ENCODE results near the gene CCDC92. TPM values are rescaled to one million over a fixed set of nuclear protein-coding genes. Genes with fewer than 3 reads are reported as not detected.

CCDC92 gene
- total and polyA plus RNA-seq, 2 experiments from 2014 or later, result 49.3 to 67.0 TPM

DNA sequence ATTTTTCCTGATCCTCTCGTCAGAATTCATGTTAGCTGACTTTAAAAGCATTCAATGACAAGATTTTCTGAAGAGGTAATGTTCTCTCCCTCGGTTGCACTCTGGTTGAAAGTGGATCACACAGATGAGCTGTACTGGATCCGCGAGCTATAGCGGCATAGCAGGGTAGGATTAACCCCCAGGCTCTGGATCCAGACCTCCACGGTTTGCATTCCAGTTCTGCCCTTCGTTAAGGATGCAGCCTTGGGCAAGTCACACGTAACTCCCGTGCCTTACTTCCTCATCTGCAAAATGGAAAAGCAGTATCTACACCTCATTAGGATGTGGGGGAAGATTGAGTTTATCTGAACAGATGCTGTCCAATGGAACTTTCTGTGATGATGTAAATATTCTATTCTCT lies 13.8 kb downstream of the CCDC92 start:
- DNase-seq (ENCODE audit: low read depth in 1 of 2, low spot score in 1 of 2), result no peak
- Histone ChIP-seq H3K36me3 (no peaks in the 10 kb centered on the region), H3K4me1 (ENCODE audit: low read depth) (no peaks in the 10 kb centered on the region), H3K4me3 (no peak overlapping the region), H3K27me3 (no peaks in the 10 kb centered on the region), H3K9me3 (ENCODE audit: low read depth) (no peaks in the 10 kb centered on the region), H3K27ac (peak overlapping the region; percentile 79)
- TF ChIP-seq CTCF (IDR thresholded peaks at IDR 0.05; ENCODE audit: low read depth, low read length), result no peak

DNA sequence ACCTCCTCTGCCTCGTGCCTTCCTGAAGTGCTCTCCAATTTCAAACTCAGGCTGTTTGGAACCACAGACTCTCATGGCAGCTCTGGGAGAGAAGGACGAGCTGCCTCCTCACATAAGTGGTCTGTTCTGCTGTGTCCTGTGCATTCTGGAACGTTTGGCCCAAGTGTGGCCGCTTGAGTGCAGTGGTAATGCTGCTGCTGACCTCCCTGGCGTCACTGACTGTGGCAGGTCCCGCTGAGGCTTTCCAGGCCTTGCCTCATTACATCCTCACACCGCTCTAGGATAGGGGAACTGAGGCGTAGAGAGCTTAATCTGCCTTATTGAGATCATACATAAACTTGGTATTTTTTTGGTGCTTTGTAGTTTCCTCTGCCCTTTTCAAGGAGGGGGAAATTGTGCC lies 14.2 kb downstream of the CCDC92 start:
- no peak overlapping the region for H3K4me3 ChIP-seq
- H3K4me1 ChIP-seq (ENCODE audit: low read depth), result no peaks in the 10 kb centered on the region
- H3K36me3 ChIP-seq, result no peaks in the 10 kb centered on the region
- peak in 1 of 2 donors; percentile 65 for DNase-seq (ENCODE audit: low read depth in 1 of 2, low spot score in 1 of 2)
- H3K9me3 ChIP-seq (ENCODE audit: low read depth), result no peaks in the 10 kb centered on the region
- no peak for TF ChIP-seq CTCF (IDR thresholded peaks at IDR 0.05; ENCODE audit: low read depth, low read length)
- no peaks in the 10 kb centered on the region for H3K27me3 ChIP-seq
- H3K27ac ChIP-seq, result peak overlapping the region; percentile 79

DNA sequence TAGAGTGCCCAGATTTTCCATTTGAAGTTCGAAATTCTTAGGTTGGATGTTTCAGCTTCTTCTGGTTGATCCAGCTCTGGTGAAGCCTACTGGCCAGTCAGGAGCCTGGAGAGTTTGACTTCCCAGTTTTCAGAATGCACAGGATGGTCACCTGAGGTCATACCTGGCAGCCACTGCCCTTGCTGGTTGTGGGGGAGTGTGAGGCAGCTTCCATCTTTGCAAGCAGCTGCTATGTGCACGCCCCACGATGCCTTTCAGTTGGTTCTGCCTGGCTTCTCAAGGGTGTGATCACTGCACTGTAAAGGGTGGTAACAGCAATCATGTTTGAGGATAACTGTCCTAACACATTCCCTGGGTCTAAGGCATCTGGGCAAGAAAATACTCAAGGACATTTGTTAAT lies 15.4 kb downstream of the CCDC92 start:
- TF ChIP-seq CTCF (IDR thresholded peaks at IDR 0.05; ENCODE audit: low read depth, low read length), result no peak
- no peak overlapping the region for H3K4me3 ChIP-seq
- no peak for DNase-seq (ENCODE audit: low read depth in 1 of 2, low spot score in 1 of 2)

DNA sequence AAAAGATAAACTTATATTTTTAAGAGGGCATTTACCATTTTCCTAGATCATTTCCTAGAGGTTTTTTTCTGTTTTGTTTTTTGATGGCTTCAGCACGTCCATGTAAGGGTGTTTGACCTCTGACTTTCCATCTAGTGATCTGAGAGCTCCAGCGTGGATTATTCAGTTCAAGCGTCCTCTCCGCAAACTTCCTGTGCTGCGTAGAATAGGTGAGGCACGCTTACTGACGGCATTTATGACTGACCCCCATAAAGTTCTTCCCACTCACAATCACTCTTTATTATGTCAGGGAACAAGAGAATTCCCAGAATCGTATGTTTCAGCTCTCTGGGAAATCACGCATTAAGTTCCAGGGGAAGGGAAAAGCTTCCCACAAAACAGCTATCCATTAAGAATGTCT lies 16.4 kb downstream of the CCDC92 start:
- Histone ChIP-seq H3K27me3 (no peaks in the 10 kb centered on the region), H3K36me3 (no peaks in the 10 kb centered on the region), H3K9me3 (ENCODE audit: low read depth) (no peaks in the 10 kb centered on the region), H3K4me1 (ENCODE audit: low read depth) (no peaks in the 10 kb centered on the region), H3K4me3 (no peak overlapping the region), H3K27ac (no peak overlapping the region)
- no peak for DNase-seq (ENCODE audit: low read depth in 1 of 2, low spot score in 1 of 2)
- no peak for TF ChIP-seq CTCF (IDR thresholded peaks at IDR 0.05; ENCODE audit: low read depth, low read length)

More for the DNA sequence above, 15.4 kb downstream of the CCDC92 start:
- H3K27ac ChIP-seq, result no peak overlapping the region
- H3K27me3 ChIP-seq, result no peaks in the 10 kb centered on the region
- no peaks in the 10 kb centered on the region for H3K36me3 ChIP-seq
- H3K4me1 ChIP-seq (ENCODE audit: low read depth), result no peaks in the 10 kb centered on the region
- no peaks in the 10 kb centered on the region for H3K9me3 ChIP-seq (ENCODE audit: low read depth)

DNA sequence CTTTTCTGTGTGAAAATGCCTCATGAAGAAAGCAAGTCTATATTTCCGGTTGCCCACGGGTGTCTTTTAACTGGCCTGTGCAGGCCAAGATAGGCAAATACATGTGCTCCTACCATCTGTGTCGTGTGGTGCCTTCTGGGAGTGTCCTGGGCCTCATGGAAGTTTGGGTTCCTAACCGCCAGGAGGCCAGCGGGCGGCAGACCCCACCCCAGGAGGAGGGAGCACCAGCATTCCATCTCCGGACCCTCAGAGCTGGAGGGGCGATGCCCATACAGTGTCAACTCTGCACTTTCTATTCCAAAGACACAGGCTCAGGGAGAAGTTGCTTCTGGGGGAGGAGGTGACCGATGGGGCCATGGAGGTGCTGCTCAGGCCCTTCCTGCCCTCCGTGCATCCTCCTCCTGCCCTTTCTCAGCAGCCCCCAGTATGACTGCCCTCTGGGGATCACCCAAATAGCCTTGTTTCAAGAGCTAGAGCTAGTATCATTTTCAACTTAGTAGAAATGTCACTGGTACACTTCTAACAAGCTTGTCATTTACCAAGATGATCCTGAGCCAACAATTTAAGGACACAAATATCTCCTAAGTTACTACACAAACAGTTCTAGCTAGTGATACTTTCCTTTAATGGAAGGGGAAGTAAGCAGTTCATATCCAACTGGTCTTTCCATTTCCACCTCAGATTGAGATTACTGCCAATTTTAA lies 17.8 kb downstream of the CCDC92 start:
- TF ChIP-seq CTCF (IDR thresholded peaks at IDR 0.05; ENCODE audit: low read depth, low read length), result no peak
- DNase-seq (ENCODE audit: low read depth in 1 of 2, low spot score in 1 of 2), result no peak
- H3K4me3 ChIP-seq, result no peak overlapping the region
- H3K27ac ChIP-seq, result no peak overlapping the region
- H3K27me3 ChIP-seq, result no peaks in the 10 kb centered on the region
- no peaks in the 10 kb centered on the region for H3K36me3 ChIP-seq
- no peaks in the 10 kb centered on the region for H3K4me1 ChIP-seq (ENCODE audit: low read depth)
- no peaks in the 10 kb centered on the region for H3K9me3 ChIP-seq (ENCODE audit: low read depth)
